HG03039 (cell line): Measurements from ENCODE around the gene HUS1B.
"Not testable (repeated sequence)": the region's sequence is repeated elsewhere in the genome, so short reads cannot be mapped to it uniquely, and the experiment has no call there.

Experiments
- ATAC-seq: cut with Tn5 transposase; IDR thresholded peaks from one replicate; pipeline ENCODE4 v1.9.1; 2021; ENCODE audit warnings: mild to moderate bottlenecking, moderate library complexity; ENCODE audit not compliant: unreplicated experiment

HUS1B gene

DNA sequence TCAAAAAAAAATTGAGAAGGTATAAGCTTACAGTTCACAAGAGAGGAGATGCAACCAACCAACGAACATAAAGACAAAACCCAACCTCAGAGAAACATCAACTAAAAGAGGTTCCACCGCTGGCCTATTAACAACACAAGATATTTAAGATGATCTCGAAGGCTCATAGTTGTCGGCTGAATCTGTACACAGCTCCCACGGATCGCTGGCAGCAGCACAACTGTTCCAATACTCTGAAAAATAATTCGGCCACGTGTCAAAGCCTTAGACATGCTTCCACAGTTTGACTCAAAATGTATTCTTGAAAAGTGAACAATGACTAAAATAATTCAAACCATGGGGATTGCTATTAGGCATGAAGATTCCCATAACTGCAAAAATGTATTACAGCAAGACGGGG, 22.4 kb upstream of the HUS1B start:
- ATAC-seq, result no peak

GRCh38 chr6:678520-678919, 21.6 kb upstream of the HUS1B start:
- ATAC-seq, result no peak

DNA sequence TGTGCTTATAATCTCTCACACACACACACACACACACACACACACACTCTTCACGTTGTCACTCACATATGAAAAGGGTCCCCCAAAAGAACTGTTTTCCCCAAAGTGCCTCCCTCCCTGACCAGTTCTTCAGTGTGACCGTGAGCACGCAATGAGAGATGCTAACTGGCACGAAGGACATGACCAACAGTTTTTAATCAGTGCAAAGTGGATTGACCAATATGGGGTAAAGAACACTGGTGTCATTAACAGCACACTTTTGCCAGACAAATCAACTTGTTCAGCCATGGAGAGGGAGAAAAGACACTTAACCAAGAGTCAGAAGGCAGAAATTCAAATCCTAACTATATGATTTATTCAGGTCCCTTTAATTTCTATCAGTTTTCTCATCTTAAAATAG, 21.0 kb upstream of the HUS1B start:
- no peak for ATAC-seq

DNA sequence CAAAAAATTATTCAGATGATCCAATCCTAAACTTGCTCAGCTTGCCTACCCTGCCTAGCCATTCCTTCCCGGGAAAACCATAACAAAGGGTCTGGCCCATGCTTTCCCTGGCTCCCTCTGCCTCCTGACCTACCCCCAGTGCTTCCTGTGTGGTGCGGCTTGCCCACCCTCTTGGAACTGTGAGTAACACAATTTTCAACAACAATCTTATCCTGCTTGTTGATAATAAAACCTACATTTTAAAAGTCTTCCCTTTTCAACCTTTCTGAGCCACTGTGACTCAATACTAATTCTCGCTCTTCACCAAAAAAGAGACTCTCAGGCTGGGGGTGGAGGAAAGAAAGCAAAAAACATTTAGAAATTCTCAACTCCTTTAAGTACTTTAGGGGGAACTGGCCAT, 18.1 kb upstream of the HUS1B start:
- ATAC-seq, result no peak

DNA sequence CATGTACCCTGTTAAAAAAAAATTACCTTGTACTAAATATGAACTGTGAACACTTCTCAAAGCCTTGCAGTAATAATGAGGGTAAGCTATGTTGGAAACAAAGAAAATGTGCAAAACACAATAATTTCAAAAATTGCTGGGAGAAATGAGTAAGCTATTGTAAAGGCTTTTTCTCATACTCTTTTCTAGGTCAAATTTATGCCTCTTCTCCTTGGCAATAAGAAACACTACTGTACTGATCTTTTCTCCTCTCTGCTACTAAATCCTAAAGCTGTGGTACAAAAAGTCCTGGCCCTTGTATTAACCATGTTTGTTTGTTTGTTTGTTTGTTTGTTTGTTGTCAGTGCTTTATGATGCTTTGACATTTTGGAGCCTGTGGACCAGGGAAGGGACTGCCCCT, 17.5 kb upstream of the HUS1B start:
- no peak for ATAC-seq

DNA sequence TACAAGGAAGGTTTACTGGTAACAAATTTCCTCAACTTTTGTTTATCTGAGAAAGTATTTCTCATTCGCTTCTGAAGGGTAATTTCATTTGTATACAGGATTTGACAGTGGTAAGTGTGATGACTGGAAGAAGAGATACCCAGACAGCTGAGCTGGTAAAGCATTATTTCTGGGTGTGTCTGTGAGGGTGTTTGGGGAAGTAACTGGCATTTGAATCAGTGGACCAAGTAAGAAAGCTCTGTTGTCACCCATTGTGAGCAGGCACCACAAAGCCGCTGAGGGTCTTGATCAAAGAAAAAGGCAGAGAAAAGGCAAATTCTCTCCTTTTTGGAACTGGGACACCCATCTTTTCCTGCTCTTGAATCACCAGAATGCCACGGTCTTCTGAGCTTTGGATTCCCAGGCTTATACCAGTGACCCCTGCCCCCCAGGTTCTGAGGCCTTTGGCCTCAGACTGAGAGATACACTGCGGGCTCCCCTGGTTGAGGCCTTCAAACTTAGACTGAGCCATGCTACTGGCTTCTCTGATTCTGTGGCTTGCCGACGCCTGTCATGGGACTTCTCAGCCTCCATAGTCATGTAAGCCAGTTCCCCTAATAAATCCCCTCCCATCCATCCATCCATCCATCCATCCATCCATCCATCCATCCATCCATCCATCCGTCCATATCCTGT, 10.5 kb upstream of the HUS1B start:
- no peak for ATAC-seq

GRCh38 chr6:665403-666267, 8.7 kb upstream of the HUS1B start:
- no peak for ATAC-seq

GRCh38 chr6:663788-664187, 6.9 kb upstream of the HUS1B start:
- not testable (repeated sequence) for ATAC-seq

DNA sequence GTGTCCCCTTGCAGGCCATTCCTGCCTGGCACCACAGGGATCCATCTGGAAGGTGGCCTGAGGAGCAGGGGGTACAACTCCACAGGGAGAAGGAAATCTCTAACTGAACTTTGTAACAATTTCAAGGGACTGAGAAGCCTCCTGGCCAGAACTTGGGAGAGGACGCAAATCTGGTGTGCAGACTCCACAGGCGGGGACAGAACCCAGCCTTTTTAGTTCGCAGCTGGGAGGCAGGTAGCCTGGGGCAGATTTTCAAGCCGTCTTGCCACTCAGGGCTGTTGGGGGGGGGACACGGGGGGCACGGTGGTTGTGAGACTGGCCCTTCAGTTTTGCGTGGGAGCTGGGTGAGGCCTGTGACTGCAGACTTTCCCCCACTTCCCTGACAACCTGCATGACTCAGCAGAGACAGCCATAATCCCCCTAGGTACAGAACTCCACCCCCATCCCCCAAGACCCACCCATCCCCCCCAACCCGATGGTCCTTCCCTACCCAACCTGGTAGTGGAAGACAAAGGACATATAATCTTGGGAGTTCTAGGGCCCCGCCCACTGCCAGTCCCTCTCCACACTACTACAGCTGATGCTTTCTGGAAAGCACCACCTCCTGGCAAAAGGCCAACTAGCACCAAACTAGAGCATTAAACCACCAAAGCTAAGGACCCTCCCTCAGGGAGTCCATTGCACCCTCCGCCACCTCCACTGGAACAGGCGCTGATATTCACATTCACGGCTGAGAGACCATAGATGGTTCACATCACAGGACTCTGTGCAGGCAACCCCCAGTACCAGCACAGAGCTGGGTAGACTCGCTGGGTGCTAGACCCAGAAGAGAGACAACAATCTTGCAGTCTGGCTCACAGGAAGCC, 3.0 kb upstream of the HUS1B start:
- ATAC-seq, result no peak

DNA sequence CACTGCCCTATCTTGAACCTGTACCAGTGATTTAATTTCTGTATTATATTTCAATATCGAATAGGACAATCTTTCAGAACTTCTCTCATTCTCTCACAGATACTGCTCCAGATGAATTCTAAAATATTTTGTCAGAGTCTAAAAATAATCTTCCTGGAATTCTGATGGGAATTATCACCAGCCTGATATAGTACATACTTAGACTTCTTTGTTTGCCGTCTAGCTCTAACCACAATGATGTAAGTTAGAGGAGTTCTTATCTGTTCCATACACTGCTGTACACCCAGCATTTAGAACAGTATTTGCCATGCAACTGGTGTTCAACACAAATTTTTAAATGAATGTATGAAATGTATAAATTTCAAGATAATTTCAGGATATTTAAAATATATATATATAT, 1.3 kb upstream of the HUS1B start:
- ATAC-seq, result no peak

DNA sequence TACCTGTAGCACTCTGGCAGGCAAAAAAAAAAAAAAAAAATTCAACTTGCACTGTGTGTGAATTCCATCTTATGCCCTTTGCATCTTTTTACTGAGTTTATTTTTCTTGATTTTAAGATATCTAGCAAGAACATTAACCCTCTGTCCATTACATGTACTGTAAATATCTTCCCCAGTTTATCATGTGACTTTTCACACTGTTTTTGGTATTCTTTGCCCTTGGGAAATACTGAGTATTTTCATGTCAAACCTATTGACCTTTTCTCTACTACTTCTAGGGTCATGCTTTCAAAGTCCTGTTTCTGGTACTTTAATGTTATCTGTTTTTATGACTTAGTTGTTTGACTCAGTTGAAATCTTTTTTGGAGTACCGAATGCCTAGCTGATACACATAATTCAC, 843 bp upstream of the HUS1B start:
- no peak for ATAC-seq

GRCh38 chr6:654136-654535, 2.8 kb downstream of the HUS1B start:
- no peak for ATAC-seq

DNA sequence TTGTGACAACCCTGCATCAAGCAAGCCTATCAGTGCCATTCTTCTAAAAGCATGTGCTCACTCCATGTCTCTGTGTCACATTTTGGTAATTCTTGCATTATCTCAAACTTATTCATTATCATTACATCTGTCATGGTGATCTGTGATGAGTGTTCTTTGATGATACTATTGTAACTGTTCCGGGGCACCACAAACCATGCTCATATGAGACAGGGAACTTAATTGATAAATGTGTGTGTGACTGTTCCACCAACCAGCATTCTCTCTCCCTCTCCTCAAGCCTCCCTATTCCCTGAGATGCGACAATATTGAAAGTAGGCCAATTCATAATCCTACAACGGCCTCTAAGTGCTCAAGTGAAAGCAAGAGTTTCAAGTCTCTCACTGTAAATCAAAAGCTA, 4.0 kb downstream of the HUS1B start:
- no peak for ATAC-seq

DNA sequence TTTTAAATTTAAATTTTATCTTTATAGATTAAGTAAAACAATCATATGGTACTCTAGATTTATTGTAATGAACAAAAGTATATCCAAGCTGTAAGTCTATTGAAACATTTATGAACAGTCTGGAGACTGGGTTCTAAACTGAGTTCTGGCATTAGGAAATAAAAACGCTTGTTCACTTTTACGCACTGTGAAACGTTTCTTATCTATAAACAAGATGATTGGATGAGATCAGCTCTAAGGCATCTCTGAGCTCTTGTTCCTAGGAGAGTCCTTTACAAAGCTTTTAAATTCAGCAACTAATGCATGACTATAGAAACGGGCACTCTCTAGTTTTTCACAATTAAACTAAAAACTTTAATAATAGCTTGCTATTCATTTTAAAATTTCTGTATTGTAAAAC, 6.8 kb downstream of the HUS1B start:
- no peak for ATAC-seq

DNA sequence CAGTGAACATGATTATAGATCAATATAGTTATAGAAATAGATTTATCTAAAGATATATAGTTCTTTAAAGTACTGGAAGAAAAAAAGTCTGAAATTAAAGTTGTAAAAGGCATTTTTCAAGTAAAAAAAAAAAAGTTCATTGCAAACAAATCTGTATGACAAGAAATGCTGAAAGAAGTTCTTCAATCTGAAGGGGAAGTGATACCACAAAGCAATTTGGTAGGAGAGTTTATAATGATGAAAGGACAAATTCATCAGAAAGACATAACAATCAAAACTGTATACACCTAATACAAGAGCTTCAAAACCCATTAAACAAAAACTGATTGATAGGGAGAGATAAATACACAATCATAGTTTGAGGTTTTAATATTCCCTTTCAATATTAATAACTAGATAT, 14.1 kb downstream of the HUS1B start:
- ATAC-seq, result no peak

GRCh38 chr6:641225-641985, 15.5 kb downstream of the HUS1B start:
- no peak for ATAC-seq

GRCh38 chr6:636488-636887, 20.4 kb downstream of the HUS1B start:
- peak; percentile 74 for ATAC-seq

DNA sequence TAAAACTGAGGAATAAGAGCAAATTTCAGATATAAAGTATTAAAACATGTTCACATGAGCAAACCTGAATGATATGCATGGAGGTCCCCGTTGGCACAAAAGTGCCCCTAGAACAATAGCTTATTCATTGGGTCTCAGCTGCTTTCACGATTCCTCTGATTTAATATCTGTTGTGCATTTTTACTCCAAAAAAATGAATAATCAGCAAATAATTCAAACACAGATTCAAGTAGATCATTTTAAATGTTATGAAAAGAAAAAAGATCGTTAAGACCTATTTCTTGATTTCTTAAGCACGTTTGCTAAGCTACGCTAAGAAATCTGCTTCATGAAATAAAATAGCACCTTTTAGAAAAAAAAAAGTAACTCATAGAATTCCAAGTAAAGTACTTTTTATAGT, 21.7 kb downstream of the HUS1B start:
- no peak for ATAC-seq

- ATAC-seq, result no peak
These were observed 23.3 kb downstream of the HUS1B start for GRCh38 chr6:633611-634010.

- no peak for ATAC-seq
These were observed 28.1 kb downstream of the HUS1B start for GRCh38 chr6:628766-629165.

GRCh38 chr6:626236-626635, 30.7 kb downstream of the HUS1B start:
- no peak for ATAC-seq
